ENCODE data around the gene CACYBP.

GRCh38 chr1:175043824-175044223, 44.1 kb downstream of the CACYBP start:
- no peak for TF ChIP-seq EZH2phosphoT487 (IDR thresholded peaks at IDR 0.05; ENCODE audit: insufficient read depth, low read depth)
- TF ChIP-seq EZH2 (IDR thresholded peaks at IDR 0.05; ENCODE audit: insufficient read depth, poor library complexity, severe bottlenecking) = no peak

Measured in GM23248 (cell line).